IMR-90 (cell line): ENCODE measurements around the gene FANK1. TPM values are rescaled to one million over a fixed set of nuclear protein-coding genes. Genes with fewer than 3 reads are reported as not detected.

Experiments used
- ATAC-seq: fragments of 200-7000 bp; cut with Tn5 transposase; 2 replicates; pipeline ENCODE4 v1.9.1; 2020; ENCODE audit warnings: low read depth, mild to moderate bottlenecking, moderate library complexity
- BruUV-seq: library from RNA; stranded (reverse); fragments of 400-500 nt; replicated peaks from 2 replicates; lab custom pipeline; 2021; lab: Mats Ljungman, UMichigan
- CTCF ChIA-PET: fragments of 300-600 bp; formaldehyde crosslinking; extraction: SDS; loops from one replicate; lab custom pipeline; 2021; ENCODE audit warnings: antibody characterized with exemption; lab: Yijun Ruan, JAX
- POLR2A ChIA-PET: fragments of 300-600 bp; sonication (Branson Sonifier 250); formaldehyde crosslinking; loops from one replicate; lab custom pipeline; 2022; ENCODE audit warnings: antibody characterized with exemption; ENCODE audit not compliant: unreplicated experiment; lab: Charles Lee
- DNase-seq: peaks from one replicate; pipeline ENCODE4 v3.0.0; 2013
- H2AFZ ChIP-seq: replicated peaks from 2 replicates; pipeline ENCODE3; 2013; ENCODE audit warnings: low read length, mild to moderate bottlenecking; ENCODE audit not compliant: poor library complexity
- H2AK5ac ChIP-seq: 2 replicates; pipeline ENCODE4 v1.6.1; 2013; ENCODE audit warnings: low read depth, low read length, inconsistent platforms
- H2AK9ac ChIP-seq: replicated peaks from 2 replicates; pipeline ENCODE3; 2013; ENCODE audit warnings: mild to moderate bottlenecking, low read depth, low read length, moderate library complexity; ENCODE audit not compliant: poor library complexity
- H2BK120ac ChIP-seq: 2 replicates; pipeline ENCODE4 v1.6.1; 2013; ENCODE audit warnings: low read depth, low read length, inconsistent platforms
- H2BK15ac ChIP-seq: 3 replicates; pipeline ENCODE4 v1.6.1; 2013; ENCODE audit warnings: low read depth, low read length, inconsistent platforms
- H2BK20ac ChIP-seq: 2 replicates; pipeline ENCODE4 v1.6.1; 2013; ENCODE audit warnings: low read depth, mild to moderate bottlenecking, inconsistent platforms, low read length, moderate library complexity
- H2BK5ac ChIP-seq: 2 replicates; pipeline ENCODE4 v1.6.1; 2013; ENCODE audit warnings: mild to moderate bottlenecking, low read depth, low read length, inconsistent platforms; ENCODE audit not compliant: poor library complexity, severe bottlenecking
- H3K14ac ChIP-seq: replicated peaks from 2 replicates; pipeline ENCODE4 v1.6.1; 2013; ENCODE audit warnings: low read depth, low read length, inconsistent platforms
- H3K18ac ChIP-seq: 2 replicates; pipeline ENCODE4 v1.6.1; 2013; ENCODE audit warnings: low read depth, low read length, control low read depth
- H3K23ac ChIP-seq: 2 replicates; pipeline ENCODE4 v1.6.1; 2013; ENCODE audit warnings: low read depth, low read length, inconsistent platforms
- H3K27ac ChIP-seq: 2 replicates; pipeline ENCODE4 v1.5.1; 2013; ENCODE audit warnings: mild to moderate bottlenecking, control low read depth, low read length; ENCODE audit not compliant: insufficient read depth
- H3K27me3 ChIP-seq: 2 replicates; pipeline ENCODE4 v1.6.1; 2013; ENCODE audit warnings: low read length; ENCODE audit not compliant: control insufficient read depth, insufficient read depth
- H3K36me3 ChIP-seq: 2 replicates; pipeline ENCODE4 v1.6.1; 2013; ENCODE audit warnings: low read length, mixed read lengths; ENCODE audit not compliant: control insufficient read depth, insufficient read depth
- H3K4ac ChIP-seq: 2 replicates; pipeline ENCODE4 v1.6.1; 2013; ENCODE audit warnings: low read depth, low read length, inconsistent platforms
- H3K4me1 ChIP-seq: 2 replicates; pipeline ENCODE4 v1.6.1; 2013; ENCODE audit warnings: low read length, mixed read lengths; ENCODE audit not compliant: control insufficient read depth, insufficient read depth
- H3K4me2 ChIP-seq: 2 replicates; pipeline ENCODE4 v1.6.1; 2013; ENCODE audit warnings: low read depth, mild to moderate bottlenecking, control low read depth, low read length, moderate library complexity
- H3K4me3 ChIP-seq: 2 replicates; pipeline ENCODE4 v1.5.1; 2013; ENCODE audit warnings: low read depth, mild to moderate bottlenecking, control low read depth, low read length, moderate library complexity; ENCODE audit not compliant: insufficient read depth
- H3K56ac ChIP-seq: 2 replicates; pipeline ENCODE4 v1.6.1; 2013; ENCODE audit warnings: low read length, inconsistent platforms; ENCODE audit not compliant: insufficient read depth; ENCODE audit errors: extremely low read depth
- H3K79me1 ChIP-seq, 2 experiments: 2 replicates each; pipeline ENCODE4 v1.6.1; 2013; ENCODE audit warnings: low read length in 2 of 2, inconsistent platforms in 1 of 2, low read depth in 1 of 2
- H3K9ac ChIP-seq: 2 replicates; pipeline ENCODE4 v1.6.1; 2013; ENCODE audit warnings: low read depth, low read length, control low read depth
- H3K9me1 ChIP-seq: 2 replicates; pipeline ENCODE4 v1.6.1; 2013; ENCODE audit warnings: low read length, inconsistent platforms; ENCODE audit not compliant: insufficient read depth
- H3K9me3 ChIP-seq: 2 replicates; pipeline ENCODE4 v1.6.1; 2013; ENCODE audit warnings: low read length; ENCODE audit not compliant: control insufficient read depth, insufficient read depth
- H4K20me1 ChIP-seq: 2 replicates; pipeline ENCODE4 v1.6.1; 2013; ENCODE audit warnings: low read length, inconsistent platforms; ENCODE audit not compliant: insufficient read depth
- H4K5ac ChIP-seq: 2 replicates; pipeline ENCODE4 v1.6.1; 2013; ENCODE audit warnings: mild to moderate bottlenecking, low read depth, low read length, control low read depth
- H4K8ac ChIP-seq, 2 experiments: 2 replicates each; pipeline ENCODE4 v1.6.1; 2013; ENCODE audit warnings: low read depth in 2 of 2, low read length in 2 of 2, control low read depth in 1 of 2, inconsistent platforms in 1 of 2
- H4K91ac ChIP-seq: 2 replicates; pipeline ENCODE4 v1.6.1; 2013; ENCODE audit warnings: low read depth, low read length, inconsistent platforms; ENCODE audit not compliant: insufficient read depth
- BHLHE40 ChIP-seq: fragments of 150-350 bp; IDR thresholded peaks from 2 replicates; pipeline ENCODE4 v1.6.1; 2016; ENCODE audit warnings: mild to moderate bottlenecking, low read depth, low read length
- MAFK ChIP-seq: IDR thresholded peaks from 2 replicates; pipeline ENCODE4 v1.6.1; 2012; ENCODE audit warnings: low read depth, low read length, improper control_type of control experiment
- MXI1 ChIP-seq: IDR thresholded peaks from 2 replicates; pipeline ENCODE4 v1.6.1; 2012; ENCODE audit warnings: low read depth, mild to moderate bottlenecking, low read length, moderate library complexity, borderline replicate concordance
- NFE2L2 ChIP-seq: fragments of 150-350 bp; IDR thresholded peaks from 2 replicates; pipeline ENCODE4 v1.6.1; 2016; ENCODE audit warnings: low read depth, mild to moderate bottlenecking, low read length
- POLR2A ChIP-seq: IDR thresholded peaks from 2 replicates; pipeline ENCODE4 v1.6.1; 2012; ENCODE audit warnings: mild to moderate bottlenecking, low read depth, low read length
- RAD21 ChIP-seq: IDR thresholded peaks from 2 replicates; pipeline ENCODE4 v1.6.1; 2012; ENCODE audit warnings: low read length, improper control_type of control experiment
- RCOR1 ChIP-seq: IDR thresholded peaks from 2 replicates; pipeline ENCODE4 v1.6.1; 2012; ENCODE audit warnings: mild to moderate bottlenecking, low read length, improper control_type of control experiment; ENCODE audit not compliant: insufficient replicate concordance
- RFX5 ChIP-seq: IDR thresholded peaks from 2 replicates; pipeline ENCODE4 v1.8.0; 2012; ENCODE audit warnings: low read depth, mild to moderate bottlenecking, low read length, moderate library complexity
- SMC3 ChIP-seq: fragments of 150-350 bp; IDR thresholded peaks from 2 replicates; pipeline ENCODE4 v1.6.1; 2016; ENCODE audit warnings: low read depth, mild to moderate bottlenecking, antibody characterized with exemption, low read length, moderate library complexity
- WGBS, 2 experiments: methylation state at CpG; one replicate each; pipeline versions ENCODE4 v1.1.5 to v1.1.7; 2013; ENCODE audit warnings: missing lambda C conversion rate in 2 of 2; ENCODE audit not compliant: insufficient read length in 1 of 2; ENCODE audit errors: extremely low coverage in 2 of 2; 5-methylcytosine and 5-hydroxymethylcytosine counted together
- dilution Hi-C: fragments of 300-500 bp; cut with HindIII; formaldehyde crosslinking; loops from one replicate; pipeline ENCODE4 v1.14.3; 2018; ENCODE audit warnings: low sequenced_read_pairs; ENCODE audit not compliant: unreplicated experiment
- in situ Hi-C: fragments of 300-500 bp; cut with MboI; formaldehyde crosslinking; loops from 3 replicates; pipeline ENCODE4 v1.14.3; 2019; ENCODE audit warnings: low sequenced_read_pairs, inconsistent platforms, mixed read lengths
- intact Hi-C: fragments of 100-400 bp; cut with micrococcal nuclease; formaldehyde crosslinking; loops from 2 replicates; pipeline ENCODE4 v1.10.0; 2022
- polyA plus RNA-seq, 3 experiments: library from polyadenylated mRNA; depleted of rRNA; stranded (reverse); fragments of >200 nt; gene quantifications; 2 replicates each; pipeline ENCODE4 v1.2.3, GENCODE V29; 2012; ENCODE audit warnings: low replicate concordance in 1 of 3
- total RNA-seq: library from RNA; depleted of rRNA; stranded (reverse); fragments of >200 nt; gene quantifications from 2 replicates; pipeline ENCODE4 v1.2.3, GENCODE V29; 2012
- TF ChIP-seq, protein P1 (sequence below): fragments of 150-350 bp; IDR thresholded peaks from 2 replicates; pipeline ENCODE4 v1.6.1; 2016; ENCODE audit warnings: low read depth, mild to moderate bottlenecking, low read length, moderate library complexity, borderline replicate concordance
- TF ChIP-seq, protein P2 (sequence below): fragments of 150-350 bp; IDR thresholded peaks from 2 replicates; pipeline ENCODE4 v1.6.1; 2017; ENCODE audit warnings: mild to moderate bottlenecking, antibody characterized with exemption, low read length, low read depth

Gene FANK1
- total and polyA plus RNA-seq, 2 of the 4 experiments (the other 2 are of a cell fraction): 0.90 to 2.2 TPM

- Histone ChIP-seq H4K8ac (no peak overlapping the region), H3K14ac (no peak overlapping the region), H3K9ac (no peak overlapping the region), H3K4me3 (no peak overlapping the region), H3K9me3 (no peaks in the 10 kb centered on the region), H2BK20ac (no peak overlapping the region), H3K9me1 (no peaks in the 10 kb centered on the region; the same call in 1 of the 2 replicates), H2BK15ac (no peak overlapping the region), H3K23ac (no peak overlapping the region), H3K4ac (no peak overlapping the region), H3K27me3 (peaks cover 28% of the 10 kb centered on the region), H2AK5ac (no peak overlapping the region), H4K91ac (no peak overlapping the region), H3K27ac (no peak overlapping the region), H2AK9ac (no peak overlapping the region), H3K79me1 (no peaks in the 10 kb centered on the region), H3K4me2 (no peak overlapping the region), H3K4me1 (no peaks in the 10 kb centered on the region), H2BK120ac (no peak overlapping the region), H2AFZ (no peak overlapping the region), H3K18ac (no peak overlapping the region), H2BK5ac (no peak overlapping the region), H3K36me3 (no peaks in the 10 kb centered on the region), H3K56ac (no peak overlapping the region), H4K20me1 (no peaks in the 10 kb centered on the region), H4K5ac (no peak overlapping the region)
- no peak for ATAC-seq
- no peak for DNase-seq
- intact Hi-C loops (loop anchor here (2.0 to 5.0 kb wide), 6 partner anchors 116 to 1869 kb away; no protein-coding TSS in a partner anchor), in situ Hi-C loops (no loop called here), dilution Hi-C loops (no loop called here)
- no peak for TF ChIP-seq RCOR1
- TF ChIP-seq RFX5: no peak
- no peak for TF ChIP-seq POLR2A
- TF ChIP-seq NFE2L2: no peak
- no peak for TF ChIP-seq MAFK
- TF ChIP-seq, protein P1, sequence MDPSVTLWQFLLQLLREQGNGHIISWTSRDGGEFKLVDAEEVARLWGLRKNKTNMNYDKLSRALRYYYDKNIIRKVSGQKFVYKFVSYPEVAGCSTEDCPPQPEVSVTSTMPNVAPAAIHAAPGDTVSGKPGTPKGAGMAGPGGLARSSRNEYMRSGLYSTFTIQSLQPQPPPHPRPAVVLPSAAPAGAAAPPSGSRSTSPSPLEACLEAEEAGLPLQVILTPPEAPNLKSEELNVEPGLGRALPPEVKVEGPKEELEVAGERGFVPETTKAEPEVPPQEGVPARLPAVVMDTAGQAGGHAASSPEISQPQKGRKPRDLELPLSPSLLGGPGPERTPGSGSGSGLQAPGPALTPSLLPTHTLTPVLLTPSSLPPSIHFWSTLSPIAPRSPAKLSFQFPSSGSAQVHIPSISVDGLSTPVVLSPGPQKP: no peak
- TF ChIP-seq SMC3: no peak
- no peak for TF ChIP-seq MXI1
- TF ChIP-seq RAD21: no peak
- TF ChIP-seq, protein P2, sequence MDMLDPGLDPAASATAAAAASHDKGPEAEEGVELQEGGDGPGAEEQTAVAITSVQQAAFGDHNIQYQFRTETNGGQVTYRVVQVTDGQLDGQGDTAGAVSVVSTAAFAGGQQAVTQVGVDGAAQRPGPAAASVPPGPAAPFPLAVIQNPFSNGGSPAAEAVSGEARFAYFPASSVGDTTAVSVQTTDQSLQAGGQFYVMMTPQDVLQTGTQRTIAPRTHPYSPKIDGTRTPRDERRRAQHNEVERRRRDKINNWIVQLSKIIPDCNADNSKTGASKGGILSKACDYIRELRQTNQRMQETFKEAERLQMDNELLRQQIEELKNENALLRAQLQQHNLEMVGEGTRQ: no peak
- TF ChIP-seq BHLHE40: no peak
- WGBS, 2 experiments: 100% methylated on average over 2 of the region's 5 CpGs; no CpG with 5 or more reads in 1 of the 2 experiments
- CTCF ChIA-PET: interaction anchor here (1.1 to 4.1 kb wide), 3 partner anchors 404 to 520 kb away, joined by 3 to 21 read pairs (median 8); partner anchors contain the start of gene ADAM12
- BruUV-seq: no TSS peak
- POLR2A ChIA-PET: interaction anchor here (0.8 kb wide), 1 partner anchor 313 kb away, joined by 3 read pairs; no protein-coding TSS in a partner anchor
Observed at GRCh38 chr10:125983656-125984055, 87.3 kb downstream of the FANK1 start.
